ENCODE results near the gene CES2.

The CES2 gene

GRCh38 chr16:66935314-66936011 lies at the start of gene CES2:
Gene CES2 (plus strand): TSS chr16:66935516. CDS start chr16:66935636, 120 bp downstream.
- DNase-seq (ENCODE audit: low spot score), result peak; percentile 89
- H3K4me3 ChIP-seq, result peak within 1 kb of the TSS; percentile 97
- TF ChIP-seq CTCF (IDR thresholded peaks at IDR 0.05), result no peak
- H3K27ac ChIP-seq, result peak within 1 kb of the TSS; percentile 95 to 96

GRCh38 chr16:66886321-66886720 lies 49.0 kb upstream of the CES2 start:
- Histone ChIP-seq H3K27ac (peak overlapping the region in 1 of 2 donors; percentile 44), H3K4me3 (no peak overlapping the region)
- TF ChIP-seq CTCF (IDR thresholded peaks at IDR 0.05), result no peak
- no peak for DNase-seq (ENCODE audit: low spot score)

GRCh38 chr16:66886914-66887313 lies 48.4 kb upstream of the CES2 start:
- Histone ChIP-seq H3K27ac (peak overlapping the region in 1 of 2 donors; percentile 44), H3K4me3 (no peak overlapping the region)
- TF ChIP-seq CTCF (IDR thresholded peaks at IDR 0.05), result no peak
- DNase-seq (ENCODE audit: low spot score), result no peak

DNA sequence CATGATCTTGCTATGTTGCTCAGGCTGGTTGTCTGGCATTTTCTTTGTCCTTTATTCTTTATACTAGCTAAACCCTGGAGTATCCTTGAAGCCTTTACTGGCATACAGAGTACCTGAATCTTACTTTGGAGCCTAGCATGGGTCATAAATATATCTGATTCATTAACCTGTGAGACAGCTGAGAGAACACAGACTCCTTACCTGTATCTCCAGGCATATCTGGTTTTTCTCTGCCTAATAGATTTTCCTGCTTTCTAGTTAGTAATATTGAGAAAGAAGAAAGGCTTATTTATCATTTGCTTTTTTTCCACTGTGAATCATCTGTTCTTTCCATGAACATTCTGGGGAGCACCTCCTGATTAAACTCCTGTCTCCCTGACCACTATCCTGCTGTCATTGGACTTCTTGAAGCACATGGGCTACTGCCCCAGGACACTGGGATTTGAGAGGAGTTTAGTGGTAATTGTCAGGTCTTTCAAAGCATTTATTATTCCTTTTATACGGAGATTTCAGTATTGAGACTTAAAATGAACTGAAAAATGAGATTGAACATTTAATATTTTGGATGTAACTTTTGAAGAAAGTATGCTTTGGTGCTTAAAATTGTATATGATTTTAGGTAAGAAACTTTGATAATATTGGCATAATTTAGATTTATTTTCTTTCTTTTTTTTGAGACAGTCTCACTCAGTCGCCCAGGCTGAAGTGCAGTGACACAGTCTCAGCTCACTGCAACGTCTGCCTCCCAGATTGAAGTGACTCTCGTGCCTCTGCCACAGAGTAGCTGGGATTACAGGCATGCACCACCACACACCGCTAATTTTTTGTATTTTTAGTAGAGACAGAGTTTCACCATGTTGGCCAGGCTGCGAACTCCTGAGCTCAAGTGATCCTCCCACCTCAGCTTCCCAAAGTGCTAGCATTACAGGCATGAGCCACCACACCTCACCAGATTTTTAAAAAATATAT lies 46.4 kb upstream of the CES2 start:
- no peak for TF ChIP-seq CTCF (IDR thresholded peaks at IDR 0.05)
- no peak overlapping the region for H3K27ac ChIP-seq
- DNase-seq (ENCODE audit: low spot score), result no peak
- no peak overlapping the region for H3K4me3 ChIP-seq

GRCh38 chr16:66889622-66890021 lies 45.7 kb upstream of the CES2 start:
- no peak for DNase-seq (ENCODE audit: low spot score)
- no peak for TF ChIP-seq CTCF (IDR thresholded peaks at IDR 0.05)
- Histone ChIP-seq H3K4me3 (no peak overlapping the region), H3K27ac (no peak overlapping the region)

DNA sequence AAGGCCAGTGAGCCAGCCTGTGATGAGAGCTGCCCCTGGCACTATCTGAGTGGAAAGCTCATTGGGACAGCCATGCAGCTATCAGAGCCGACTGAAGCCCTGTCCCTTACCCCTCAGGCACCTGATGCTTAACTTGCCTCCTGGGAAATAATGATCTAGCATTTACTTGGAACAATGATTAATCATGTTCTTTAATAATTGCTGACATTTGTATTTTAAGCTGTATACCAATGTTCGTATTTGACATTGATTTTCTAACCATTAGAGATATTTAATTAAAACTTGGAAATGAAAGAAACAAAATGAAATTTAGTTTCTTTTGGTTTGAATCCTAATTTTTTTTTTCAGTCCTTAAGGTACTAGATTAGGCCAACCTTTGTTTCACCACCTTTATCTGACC lies 44.5 kb upstream of the CES2 start:
- DNase-seq (ENCODE audit: low spot score), result no peak
- Histone ChIP-seq H3K4me3 (no peak overlapping the region), H3K27ac (no peak overlapping the region)
- TF ChIP-seq CTCF (IDR thresholded peaks at IDR 0.05), result no peak
